ENCODE results near the gene ZNF467. TPM values are rescaled to one million over a fixed set of nuclear protein-coding genes. Genes with fewer than 3 reads are reported as not detected.

ZNF467 gene
- total RNA-seq, 1 donor from 2014 or later, result not detected

GRCh38 chr7:149793261-149793660 lies 19.9 kb upstream of the ZNF467 start:
- Histone ChIP-seq H3K4me3 (ENCODE audit: low read depth, low read length) (no peak overlapping the region), H3K36me3 (ENCODE audit: control insufficient read depth, insufficient read depth, low read length) (no peaks in the 10 kb centered on the region), H3K27me3 (ENCODE audit: control insufficient read depth, insufficient read depth, low read length) (peaks cover 53% of the 10 kb centered on the region)
- TF ChIP-seq, protein P1, sequence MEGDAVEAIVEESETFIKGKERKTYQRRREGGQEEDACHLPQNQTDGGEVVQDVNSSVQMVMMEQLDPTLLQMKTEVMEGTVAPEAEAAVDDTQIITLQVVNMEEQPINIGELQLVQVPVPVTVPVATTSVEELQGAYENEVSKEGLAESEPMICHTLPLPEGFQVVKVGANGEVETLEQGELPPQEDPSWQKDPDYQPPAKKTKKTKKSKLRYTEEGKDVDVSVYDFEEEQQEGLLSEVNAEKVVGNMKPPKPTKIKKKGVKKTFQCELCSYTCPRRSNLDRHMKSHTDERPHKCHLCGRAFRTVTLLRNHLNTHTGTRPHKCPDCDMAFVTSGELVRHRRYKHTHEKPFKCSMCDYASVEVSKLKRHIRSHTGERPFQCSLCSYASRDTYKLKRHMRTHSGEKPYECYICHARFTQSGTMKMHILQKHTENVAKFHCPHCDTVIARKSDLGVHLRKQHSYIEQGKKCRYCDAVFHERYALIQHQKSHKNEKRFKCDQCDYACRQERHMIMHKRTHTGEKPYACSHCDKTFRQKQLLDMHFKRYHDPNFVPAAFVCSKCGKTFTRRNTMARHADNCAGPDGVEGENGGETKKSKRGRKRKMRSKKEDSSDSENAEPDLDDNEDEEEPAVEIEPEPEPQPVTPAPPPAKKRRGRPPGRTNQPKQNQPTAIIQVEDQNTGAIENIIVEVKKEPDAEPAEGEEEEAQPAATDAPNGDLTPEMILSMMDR (IDR thresholded peaks at IDR 0.05; ENCODE audit: insufficient read depth, low read length, poor library complexity, severe bottlenecking), result no peak
- no peak for DNase-seq (ENCODE audit: low read depth)

DNA sequence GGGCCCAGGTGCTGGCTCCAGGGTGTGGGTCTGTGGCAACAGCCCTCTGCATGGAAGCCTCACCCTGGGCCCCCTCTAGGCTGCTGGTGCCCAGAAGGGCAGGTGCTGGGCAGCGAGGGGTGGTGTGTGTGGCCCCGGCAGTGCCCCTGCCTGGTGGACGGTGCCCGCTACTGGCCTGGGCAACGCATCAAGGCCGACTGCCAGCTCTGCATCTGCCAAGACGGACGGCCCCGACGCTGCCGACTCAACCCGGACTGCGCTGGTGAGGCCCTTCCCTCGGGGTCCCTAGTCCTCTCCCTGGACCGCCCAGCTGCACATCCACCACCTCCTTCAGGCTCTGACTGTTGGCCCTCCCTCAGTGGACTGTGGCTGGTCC lies 18.8 kb upstream of the ZNF467 start:
- TF ChIP-seq, protein P1 (IDR thresholded peaks at IDR 0.05; ENCODE audit: insufficient read depth, low read length, poor library complexity, severe bottlenecking), result no peak
- Histone ChIP-seq H3K27me3 (ENCODE audit: control insufficient read depth, insufficient read depth, low read length) (peaks cover 63% of the 10 kb centered on the region), H3K36me3 (ENCODE audit: control insufficient read depth, insufficient read depth, low read length) (no peaks in the 10 kb centered on the region), H3K4me3 (ENCODE audit: low read depth, low read length) (no peak overlapping the region)
- no peak for DNase-seq (ENCODE audit: low read depth)

- no peak overlapping the region for H3K4me3 ChIP-seq (ENCODE audit: low read depth, low read length)
- H3K27me3 ChIP-seq (ENCODE audit: control insufficient read depth, insufficient read depth, low read length), result peaks cover 68% of the 10 kb centered on the region
- H3K36me3 ChIP-seq (ENCODE audit: control insufficient read depth, insufficient read depth, low read length), result no peaks in the 10 kb centered on the region
- DNase-seq (ENCODE audit: low read depth), result no peak
- TF ChIP-seq, protein P1 (IDR thresholded peaks at IDR 0.05; ENCODE audit: insufficient read depth, low read length, poor library complexity, severe bottlenecking), result no peak
These were observed 18.2 kb upstream of the ZNF467 start for GRCh38 chr7:149791411-149792219.

DNA sequence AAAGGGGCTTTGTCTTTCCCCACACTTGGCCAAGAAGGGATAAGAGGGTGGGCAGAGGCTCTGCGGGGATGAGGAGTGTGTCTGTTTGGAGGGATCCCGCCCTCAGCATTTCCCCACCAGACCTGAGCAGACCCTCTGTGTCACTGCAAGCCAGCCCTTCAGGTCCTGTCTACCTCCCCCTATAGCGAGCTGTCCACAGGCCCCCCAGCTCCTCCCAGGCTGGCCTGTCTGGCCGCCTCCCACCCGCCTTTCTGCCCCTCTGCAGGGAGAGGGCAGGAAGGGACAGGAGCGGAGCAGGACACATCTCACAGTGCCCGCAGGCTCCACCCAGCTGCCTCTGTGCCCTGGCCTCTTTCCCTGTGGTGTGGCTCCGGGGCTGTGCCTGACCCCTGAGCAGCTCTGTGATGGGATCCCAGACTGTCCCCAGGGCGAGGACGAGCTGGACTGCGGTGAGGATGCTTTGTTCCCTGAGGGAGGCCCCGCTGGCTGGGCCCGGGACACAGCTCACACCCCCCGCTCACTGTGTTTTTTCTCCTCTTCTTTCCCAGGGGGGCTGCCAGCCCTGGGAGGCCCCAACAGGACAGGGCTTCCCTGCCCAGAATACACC lies 17.5 kb upstream of the ZNF467 start:
- peaks cover 70% of the 10 kb centered on the region for H3K27me3 ChIP-seq (ENCODE audit: control insufficient read depth, insufficient read depth, low read length)
- no peak overlapping the region for H3K4me3 ChIP-seq (ENCODE audit: low read depth, low read length)
- H3K36me3 ChIP-seq (ENCODE audit: control insufficient read depth, insufficient read depth, low read length), result no peaks in the 10 kb centered on the region
- TF ChIP-seq, protein P1 (IDR thresholded peaks at IDR 0.05; ENCODE audit: insufficient read depth, low read length, poor library complexity, severe bottlenecking), result no peak
- DNase-seq (ENCODE audit: low read depth), result no peak

- peaks cover 67% of the 10 kb centered on the region for H3K27me3 ChIP-seq (ENCODE audit: control insufficient read depth, insufficient read depth, low read length)
- no peak overlapping the region for H3K4me3 ChIP-seq (ENCODE audit: low read depth, low read length)
- DNase-seq (ENCODE audit: low read depth), result no peak
- TF ChIP-seq, protein P1 (IDR thresholded peaks at IDR 0.05; ENCODE audit: insufficient read depth, low read length, poor library complexity, severe bottlenecking), result peak; percentile 33
- no peaks in the 10 kb centered on the region for H3K36me3 ChIP-seq (ENCODE audit: control insufficient read depth, insufficient read depth, low read length)
These were observed 16.8 kb upstream of the ZNF467 start for GRCh38 chr7:149790146-149790548.
